WTC11 (cell line): Measurements from ENCODE around the gene PPP1R3E. TPM values are rescaled to one million over a fixed set of nuclear protein-coding genes. Genes with fewer than 3 reads are reported as not detected.

Experiments used
- ATAC-seq: fragments of 200-7000 bp; cut with Tn5 transposase; 2 replicates; pipeline ENCODE4 v1.10.0; 2021; ENCODE audit warnings: mild to moderate bottlenecking, moderate library complexity
- CTCF ChIA-PET: fragments of 300-600 bp; sonication (Branson Sonifier 250); formaldehyde crosslinking; loops from one replicate; lab custom pipeline; 2021; ENCODE audit warnings: antibody characterized with exemption; lab: Charles Lee
- POLR2A ChIA-PET: fragments of 350-600 bp; sonication (Branson Sonifier 250); formaldehyde crosslinking; loops from one replicate; lab custom pipeline; 2021; ENCODE audit warnings: antibody characterized with exemption; lab: Charles Lee
- DNase-seq: peaks from one replicate; pipeline ENCODE4 v3.0.0; 2021; ENCODE audit warnings: low spot score
- H3K27ac Mint-ChIP-seq: 2 replicates; pipeline ENCODE4 v1.8.0; 2021; ENCODE audit warnings: mixed read lengths
- H3K27me3 Mint-ChIP-seq: 2 replicates; pipeline ENCODE4 v1.8.0; 2021; ENCODE audit warnings: low read depth, mild to moderate bottlenecking, moderate library complexity, mixed read lengths
- H3K36me3 Mint-ChIP-seq: 2 replicates; pipeline ENCODE4 v1.8.0; 2021; ENCODE audit warnings: mixed read lengths
- H3K4me1 Mint-ChIP-seq: 2 replicates; pipeline ENCODE4 v1.8.0; 2022; ENCODE audit warnings: mixed read lengths
- H3K4me3 Mint-ChIP-seq: 2 replicates; pipeline ENCODE4 v1.8.0; 2021; ENCODE audit warnings: mild to moderate bottlenecking, moderate library complexity, mixed read lengths
- H3K9me3 Mint-ChIP-seq: 2 replicates; pipeline ENCODE4 v1.8.0; 2021; ENCODE audit warnings: mixed read lengths
- ATF3 ChIP-seq: sonication (generic); formaldehyde crosslinking; conservative IDR thresholded peaks from 2 replicates; pipeline ENCODE4 v1.8.1; 2022; ENCODE audit warnings: mild to moderate bottlenecking, missing genetic modification reagents
- CBFB ChIP-seq: sonication (generic); formaldehyde crosslinking; IDR thresholded peaks from 2 replicates; pipeline ENCODE4 v1.8.1; 2022; ENCODE audit warnings: mild to moderate bottlenecking, low read depth, missing genetic modification reagents
- E2F1 ChIP-seq: sonication (generic); formaldehyde crosslinking; IDR thresholded peaks from 2 replicates; pipeline ENCODE4 v1.8.0; 2022; ENCODE audit warnings: mild to moderate bottlenecking, missing genetic modification reagents
- ERG ChIP-seq: fragments of 250-450 bp; sonication (Bioruptor Pico); IDR thresholded peaks from 2 replicates; pipeline ENCODE4 v1.8.0; 2021; ENCODE audit warnings: mild to moderate bottlenecking
- FOXJ3 ChIP-seq: sonication (generic); formaldehyde crosslinking; IDR thresholded peaks from 2 replicates; pipeline ENCODE4 v1.9.0; 2021; ENCODE audit warnings: missing genetic modification reagents, mild to moderate bottlenecking, borderline replicate concordance
- FOXK1 ChIP-seq: sonication (generic); formaldehyde crosslinking; IDR thresholded peaks from 2 replicates; pipeline ENCODE4 v1.8.0; 2022; ENCODE audit warnings: mild to moderate bottlenecking, moderate library complexity, missing genetic modification reagents
- FOXP1 ChIP-seq: sonication (generic); formaldehyde crosslinking; IDR thresholded peaks from 2 replicates; pipeline ENCODE4 v1.8.0; 2022; ENCODE audit warnings: missing genetic modification reagents, mild to moderate bottlenecking, moderate library complexity, borderline replicate concordance
- NFATC4 ChIP-seq: fragments of 250-450 bp; sonication (Bioruptor Pico); IDR thresholded peaks from 2 replicates; pipeline ENCODE4 v1.9.0; 2021; ENCODE audit warnings: mild to moderate bottlenecking
- RORB ChIP-seq: fragments of 250-450 bp; sonication (Bioruptor Pico); IDR thresholded peaks from 2 replicates; pipeline ENCODE4 v1.9.0; 2021; ENCODE audit warnings: mild to moderate bottlenecking
- SMAD3 ChIP-seq: sonication (generic); formaldehyde crosslinking; IDR thresholded peaks from 2 replicates; pipeline ENCODE4 v1.8.0; 2022; ENCODE audit warnings: missing genetic modification reagents, mild to moderate bottlenecking, borderline replicate concordance
- SP1 ChIP-seq: sonication (generic); formaldehyde crosslinking; conservative IDR thresholded peaks from 2 replicates; pipeline ENCODE4 v1.8.1; 2022; ENCODE audit warnings: missing genetic modification reagents
- TCF7 ChIP-seq: sonication (generic); formaldehyde crosslinking; IDR thresholded peaks from 2 replicates; pipeline ENCODE4 v1.8.0; 2022; ENCODE audit warnings: mild to moderate bottlenecking, low read depth, missing genetic modification reagents, moderate library complexity
- ZBTB21 ChIP-seq: sonication (generic); formaldehyde crosslinking; IDR thresholded peaks from 2 replicates; pipeline ENCODE4 v1.8.1; 2023; ENCODE audit warnings: mild to moderate bottlenecking, missing genetic modification reagents, borderline replicate concordance
- ZNF138 ChIP-seq: sonication (generic); formaldehyde crosslinking; conservative IDR thresholded peaks from 2 replicates; pipeline ENCODE4 v1.8.1; 2022; ENCODE audit warnings: mild to moderate bottlenecking, moderate library complexity, missing genetic modification reagents
- ZNF396 ChIP-seq: fragments of 250-450 bp; sonication (Bioruptor Pico); IDR thresholded peaks from 2 replicates; pipeline ENCODE4 v1.8.0; 2021; ENCODE audit warnings: mild to moderate bottlenecking, moderate library complexity, borderline replicate concordance
- ZNF512 ChIP-seq: sonication (generic); formaldehyde crosslinking; IDR thresholded peaks from 2 replicates; pipeline ENCODE4 v1.8.1; 2022; ENCODE audit warnings: missing genetic modification reagents, borderline replicate concordance
- ZNF671 ChIP-seq: fragments of 250-450 bp; sonication (Bioruptor Pico); IDR thresholded peaks from 2 replicates; pipeline ENCODE4 v1.8.0; 2021; ENCODE audit warnings: mild to moderate bottlenecking
- total RNA-seq: library from RNA; stranded (reverse); gene quantifications from 3 replicates; pipeline ENCODE4 v1.2.3, GENCODE V29; 2021
- TF ChIP-seq, protein P1 (sequence below): fragments of 250-450 bp; sonication (Bioruptor Pico); IDR thresholded peaks from 2 replicates; pipeline ENCODE4 v1.9.0; 2021; ENCODE audit warnings: mild to moderate bottlenecking
- TF ChIP-seq, protein P2 (sequence below): sonication (generic); formaldehyde crosslinking; IDR thresholded peaks from 2 replicates; pipeline ENCODE4 v1.8.1; 2023; ENCODE audit warnings: mild to moderate bottlenecking, missing genetic modification reagents, moderate library complexity
- TF ChIP-seq, protein P3 (sequence below): fragments of 250-450 bp; sonication (Bioruptor Pico); IDR thresholded peaks from 2 replicates; pipeline ENCODE4 v1.9.0; 2021; ENCODE audit warnings: mild to moderate bottlenecking

PPP1R3E gene
- total RNA-seq, 1 experiment from 2014 or later, result 7.4 TPM

- no peak for TF ChIP-seq ERG
- no peak for TF ChIP-seq FOXK1 (CRISPR knock-in tag)
- no peak for TF ChIP-seq FOXJ3 (CRISPR knock-in tag)
- no peak for TF ChIP-seq CBFB (CRISPR knock-in tag)
- TF ChIP-seq SP1 (CRISPR knock-in tag), result no peak
- TF ChIP-seq ATF3, result no peak
- TF ChIP-seq FOXP1 (CRISPR knock-in tag), result no peak
- no peak for TF ChIP-seq TCF7
- no peak for TF ChIP-seq ZNF138
- TF ChIP-seq, protein P1, sequence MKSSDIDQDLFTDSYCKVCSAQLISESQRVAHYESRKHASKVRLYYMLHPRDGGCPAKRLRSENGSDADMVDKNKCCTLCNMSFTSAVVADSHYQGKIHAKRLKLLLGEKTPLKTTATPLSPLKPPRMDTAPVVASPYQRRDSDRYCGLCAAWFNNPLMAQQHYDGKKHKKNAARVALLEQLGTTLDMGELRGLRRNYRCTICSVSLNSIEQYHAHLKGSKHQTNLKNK (CRISPR knock-in tag), result no peak
- no peak for TF ChIP-seq ZNF512 (CRISPR knock-in tag)
- no peak for TF ChIP-seq ZBTB21
Observed at GRCh38 chr14:23345987-23346692, 43.5 kb upstream of the PPP1R3E start (continued).

DNA sequence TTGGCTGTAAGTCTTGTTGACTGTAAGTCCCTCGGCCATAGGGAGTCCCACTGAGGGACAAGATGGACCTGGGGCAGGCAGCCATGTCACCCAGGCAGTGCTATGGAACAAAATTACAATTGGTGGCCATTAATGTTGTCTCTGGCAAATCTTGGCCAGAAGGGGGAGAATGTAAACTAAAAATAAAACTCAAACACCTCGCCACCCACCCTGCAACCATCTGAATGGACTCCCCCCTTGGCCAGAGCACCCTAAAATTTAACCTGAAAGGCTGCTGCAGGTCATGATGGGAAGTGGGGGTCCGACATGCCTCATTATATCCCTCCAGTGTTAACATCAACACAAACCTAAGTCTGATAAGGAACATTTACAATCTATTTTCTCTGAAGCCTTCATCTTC, 41.8 kb upstream of the PPP1R3E start:
- POLR2A ChIA-PET, result no interaction called here
- Mint-ChIP-seq H3K27ac (no peak overlapping the region), H3K4me1 (peaks cover 11% of the 10 kb centered on the region; the same call in 1 of the 2 replicates), H3K27me3 (peaks cover 20% of the 10 kb centered on the region), H3K36me3 (peaks cover 13% of the 10 kb centered on the region)
- DNase-seq, result no peak
- no peak for ATAC-seq
- TF ChIP-seq NFATC4 (CRISPR knock-in tag), result no peak
- no peak for TF ChIP-seq RORB (CRISPR knock-in tag)
- no peak for TF ChIP-seq SMAD3 (CRISPR knock-in tag)
- TF ChIP-seq ZNF396 (CRISPR knock-in tag), result no peak
- TF ChIP-seq ZNF671 (CRISPR knock-in tag), result no peak
- TF ChIP-seq, protein P2, sequence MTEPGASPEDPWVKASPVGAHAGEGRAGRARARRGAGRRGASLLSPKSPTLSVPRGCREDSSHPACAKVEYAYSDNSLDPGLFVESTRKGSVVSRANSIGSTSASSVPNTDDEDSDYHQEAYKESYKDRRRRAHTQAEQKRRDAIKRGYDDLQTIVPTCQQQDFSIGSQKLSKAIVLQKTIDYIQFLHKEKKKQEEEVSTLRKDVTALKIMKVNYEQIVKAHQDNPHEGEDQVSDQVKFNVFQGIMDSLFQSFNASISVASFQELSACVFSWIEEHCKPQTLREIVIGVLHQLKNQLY, result no peak
- TF ChIP-seq E2F1 (CRISPR knock-in tag), result no peak
- TF ChIP-seq, protein P3, sequence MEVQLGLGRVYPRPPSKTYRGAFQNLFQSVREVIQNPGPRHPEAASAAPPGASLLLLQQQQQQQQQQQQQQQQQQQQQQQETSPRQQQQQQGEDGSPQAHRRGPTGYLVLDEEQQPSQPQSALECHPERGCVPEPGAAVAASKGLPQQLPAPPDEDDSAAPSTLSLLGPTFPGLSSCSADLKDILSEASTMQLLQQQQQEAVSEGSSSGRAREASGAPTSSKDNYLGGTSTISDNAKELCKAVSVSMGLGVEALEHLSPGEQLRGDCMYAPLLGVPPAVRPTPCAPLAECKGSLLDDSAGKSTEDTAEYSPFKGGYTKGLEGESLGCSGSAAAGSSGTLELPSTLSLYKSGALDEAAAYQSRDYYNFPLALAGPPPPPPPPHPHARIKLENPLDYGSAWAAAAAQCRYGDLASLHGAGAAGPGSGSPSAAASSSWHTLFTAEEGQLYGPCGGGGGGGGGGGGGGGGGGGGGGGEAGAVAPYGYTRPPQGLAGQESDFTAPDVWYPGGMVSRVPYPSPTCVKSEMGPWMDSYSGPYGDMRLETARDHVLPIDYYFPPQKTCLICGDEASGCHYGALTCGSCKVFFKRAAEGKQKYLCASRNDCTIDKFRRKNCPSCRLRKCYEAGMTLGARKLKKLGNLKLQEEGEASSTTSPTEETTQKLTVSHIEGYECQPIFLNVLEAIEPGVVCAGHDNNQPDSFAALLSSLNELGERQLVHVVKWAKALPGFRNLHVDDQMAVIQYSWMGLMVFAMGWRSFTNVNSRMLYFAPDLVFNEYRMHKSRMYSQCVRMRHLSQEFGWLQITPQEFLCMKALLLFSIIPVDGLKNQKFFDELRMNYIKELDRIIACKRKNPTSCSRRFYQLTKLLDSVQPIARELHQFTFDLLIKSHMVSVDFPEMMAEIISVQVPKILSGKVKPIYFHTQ, result no peak
- no peak for TF ChIP-seq TCF7
- TF ChIP-seq, all 79 proteins: peak for 0
- CTCF ChIA-PET, result interaction anchor here (1.1 to 1.2 kb wide), 2 partner anchors 8 to 16 kb away, joined by 4 read pairs; partner anchors contain the start of gene SLC22A17
- Mint-ChIP-seq H3K9me3 (peaks cover 29% of the 10 kb centered on the region), H3K4me3 (no peak overlapping the region)
